Neural cell (in vitro differentiated cells): ENCODE data around the gene CNOT6.

ENCODE experiments used
- CTCF ChIP-seq: fragments of 450-650 bp; IDR thresholded peaks from 2 replicates; pipeline ENCODE4 v1.5.1; 2014; ENCODE audit warnings: antibody characterized with exemption, mild to moderate bottlenecking, moderate library complexity; ENCODE audit not compliant: poor library complexity, severe bottlenecking
- EP300 ChIP-seq: fragments of 450-650 bp; conservative IDR thresholded peaks from 2 replicates; pipeline ENCODE4 v1.6.1; 2014; ENCODE audit warnings: antibody characterized with exemption, mild to moderate bottlenecking, moderate library complexity; ENCODE audit not compliant: poor library complexity, severe bottlenecking
- EZH2 ChIP-seq: fragments of 200-600, 300-800 bp; shearing (Covaris generic), sonication (generic); IDR thresholded peaks from 2 replicates; pipeline ENCODE4 v1.6.1; 2014; ENCODE audit warnings: antibody characterized with exemption, low read length, borderline replicate concordance, mild to moderate bottlenecking; ENCODE audit not compliant: insufficient read depth, poor library complexity, severe bottlenecking
- POLR2AphosphoS5 ChIP-seq: IDR thresholded peaks from 2 replicates; pipeline ENCODE4 v1.6.1; 2012
- RAD21 ChIP-seq: fragments of 450-650 bp; conservative IDR thresholded peaks from 2 replicates; pipeline ENCODE4 v1.6.1; 2014; ENCODE audit warnings: antibody characterized with exemption, mild to moderate bottlenecking, moderate library complexity
- REST ChIP-seq: IDR thresholded peaks from 2 replicates; pipeline ENCODE4 v1.6.1; 2012; ENCODE audit warnings: borderline replicate concordance
- SMC3 ChIP-seq: fragments of 450-650 bp; conservative IDR thresholded peaks from 2 replicates; pipeline ENCODE4 v1.6.1; 2014; ENCODE audit warnings: antibody characterized with exemption, mild to moderate bottlenecking, moderate library complexity; ENCODE audit not compliant: poor library complexity
- TAF1 ChIP-seq: IDR thresholded peaks from 2 replicates; pipeline ENCODE4 v1.6.1; 2012; ENCODE audit warnings: low read depth

- TF ChIP-seq EP300 (no peak), POLR2AphosphoS5 (no peak), CTCF (no peak), EZH2 (no peak), REST (no peak), RAD21 (no peak), TAF1 (no peak), SMC3 (no peak)
Measured at GRCh38 chr5:180558232-180558631, 64.1 kb downstream of the CNOT6 start.
